Measurements from ENCODE around the gene HTR2B.
"Not testable (repeated sequence)": the region's sequence is repeated elsewhere in the genome, so short reads cannot be mapped to it uniquely, and the experiment has no call there.

Gene HTR2B

DNA sequence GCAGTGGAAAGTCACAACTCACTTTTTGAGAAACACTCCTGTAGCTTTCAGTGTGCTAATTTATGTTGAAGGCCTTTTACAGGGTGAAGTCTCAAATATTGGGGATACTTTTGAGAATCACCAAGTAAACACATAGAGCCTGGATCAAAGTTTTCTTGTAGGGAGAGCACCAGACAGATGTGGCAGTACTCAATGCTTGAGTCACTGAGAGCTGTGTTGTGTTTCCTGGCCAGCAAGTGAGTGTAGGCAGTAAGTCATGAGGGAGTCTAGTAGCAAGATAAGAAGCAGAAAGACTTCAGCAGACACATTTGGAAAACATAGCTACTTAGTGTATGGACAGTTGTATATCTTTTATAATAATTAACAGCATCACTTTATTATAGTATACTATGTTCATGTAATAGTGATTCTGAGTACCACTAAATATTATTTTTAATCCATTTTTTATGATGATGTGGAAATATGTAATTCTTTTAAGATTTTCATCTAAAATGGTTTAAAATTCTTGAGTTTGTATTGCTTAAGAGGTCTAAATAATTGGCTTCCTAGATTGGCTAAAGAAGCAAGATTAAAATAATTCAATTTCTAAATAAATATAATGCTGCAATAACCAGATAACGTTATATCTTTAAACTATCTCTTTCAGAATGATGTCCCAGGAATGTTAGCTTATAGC is 55.3 kb downstream of the HTR2B start:
- no peak for DNase-seq

- DNase-seq = no peak
Observed at GRCh38 chr2:231068525-231069222, 56.2 kb downstream of the HTR2B start.

GRCh38 chr2:231067531-231067930 is 57.3 kb downstream of the HTR2B start:
- not testable (repeated sequence) for DNase-seq

GRCh38 chr2:231065966-231066365 is 58.9 kb downstream of the HTR2B start:
- no peak for DNase-seq

GRCh38 chr2:231063347-231063746 is 61.5 kb downstream of the HTR2B start:
- DNase-seq = no peak

- DNase-seq = no peak
Observed at GRCh38 chr2:231062776-231063175, 62.1 kb downstream of the HTR2B start.

DNA sequence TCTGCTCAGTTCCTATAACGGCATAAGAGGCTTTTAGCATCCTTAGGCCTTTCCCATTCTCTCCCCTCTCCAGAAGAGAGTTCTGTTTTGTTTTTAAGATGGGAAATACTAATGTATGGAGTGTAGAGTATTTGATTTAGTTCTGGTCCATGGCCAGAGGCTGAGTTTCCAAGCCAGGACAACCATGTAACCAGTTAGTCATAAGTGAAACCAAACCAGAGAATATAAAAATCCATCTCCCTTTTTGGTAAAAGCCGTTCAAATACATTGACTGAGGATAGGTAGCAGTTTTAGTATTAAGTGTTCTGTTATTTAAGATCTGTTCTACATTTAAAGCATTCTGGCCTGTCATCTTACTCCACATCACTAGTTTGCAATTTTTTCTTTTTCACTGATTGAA is 65.1 kb downstream of the HTR2B start:
- DNase-seq = no peak

DNA sequence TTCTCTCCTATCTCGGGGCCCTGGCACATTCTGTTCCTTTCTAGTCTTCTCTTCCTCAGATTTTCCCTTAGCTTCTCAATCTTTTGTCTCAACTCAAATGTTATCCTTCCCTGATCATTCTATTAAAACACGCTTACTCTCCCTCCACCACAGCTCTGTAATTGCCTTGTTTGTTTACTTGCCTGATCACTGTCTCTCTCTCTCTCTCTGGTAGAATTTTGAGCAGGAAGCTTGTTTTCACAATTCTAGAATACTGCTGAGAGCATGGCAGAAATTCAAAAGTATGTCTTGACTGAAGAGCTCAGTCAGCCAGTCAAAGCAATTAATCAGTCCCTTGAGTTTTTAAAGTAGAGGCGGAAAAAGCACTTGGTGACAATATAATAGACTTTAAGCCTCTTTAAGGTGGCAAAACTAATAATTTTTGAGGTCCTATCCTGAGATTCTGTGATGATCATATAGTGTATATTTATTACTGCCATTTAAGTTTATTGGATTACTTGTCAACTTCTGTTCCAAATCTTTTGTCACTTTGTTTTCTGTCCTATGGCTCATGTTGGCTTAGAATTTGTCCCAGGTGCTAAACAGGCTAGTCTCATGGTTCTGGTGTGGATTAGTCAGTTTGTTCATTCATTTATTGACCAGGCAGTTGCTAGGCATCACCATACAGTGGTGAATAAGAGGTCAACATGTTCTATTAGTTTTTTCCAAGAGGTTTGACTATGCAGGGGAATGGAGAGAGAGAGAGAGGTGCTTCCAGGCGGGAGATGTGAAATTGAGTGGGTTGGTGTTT is 65.9 kb downstream of the HTR2B start:
- DNase-seq = no peak

All from stimulated activated CD4-positive, alpha-beta T cell treated with anti-CD3 and anti-CD28 coated beads, Interleukin-2, amount 100 ng/mL, for 48 hours (primary cell).